OCI-LY3 (cell line): Measurements from ENCODE around the gene ZER1.

ENCODE experiments used
- EZH2phosphoT487 ChIP-seq: fragments of 200-600 bp; shearing (Covaris generic); IDR thresholded peaks from 2 replicates; pipeline ENCODE4 v1.6.1; 2018; ENCODE audit warnings: antibody characterized with exemption, mixed run types, low read depth
- TF ChIP-seq, protein P1 (sequence below): fragments of 200-600, 300-600 bp; sonication (generic); IDR thresholded peaks from 2 replicates; pipeline ENCODE4 v1.5.1; 2014; ENCODE audit warnings: antibody characterized with exemption, low read length, low read depth

DNA sequence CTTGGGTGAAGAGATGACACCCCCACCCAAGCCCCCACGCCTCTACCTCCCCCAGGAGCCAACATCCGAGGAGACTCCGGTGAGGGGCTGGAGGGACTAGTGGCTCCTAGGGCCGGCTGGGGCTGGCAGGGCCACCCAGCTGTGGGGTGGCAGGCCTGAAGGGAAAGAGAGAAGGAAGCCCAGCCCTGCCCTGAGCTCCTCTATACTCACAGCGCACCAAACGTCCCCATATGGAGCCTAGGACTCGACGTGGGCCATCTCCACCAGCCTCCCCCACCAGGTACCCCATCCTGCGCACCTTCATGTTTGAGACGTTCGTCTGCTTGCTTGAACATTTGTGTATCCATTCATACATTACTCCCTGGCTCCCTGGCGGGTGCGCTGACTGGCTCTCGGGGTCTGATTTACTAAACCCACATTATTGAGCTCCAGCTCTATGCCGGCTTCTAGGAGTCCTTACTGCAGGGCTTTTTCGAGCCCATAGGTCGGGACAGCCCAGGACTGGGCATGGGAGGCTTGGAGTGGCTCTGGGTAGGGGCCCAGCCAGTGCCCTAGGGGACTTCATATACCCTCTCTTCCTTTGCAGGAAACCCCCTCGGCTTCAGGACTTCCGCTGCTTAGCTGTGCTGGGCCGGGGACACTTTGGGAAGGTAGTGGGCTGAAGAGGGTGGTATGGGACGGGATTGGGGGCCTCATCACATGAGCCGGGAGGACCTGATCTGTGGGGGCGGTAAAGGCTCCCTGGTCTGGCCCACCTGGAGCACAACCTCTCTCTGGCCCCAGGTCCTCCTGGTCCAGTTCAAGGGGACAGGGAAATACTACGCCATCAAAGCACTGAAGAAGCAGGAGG, 56.9 kb downstream of the ZER1 start:
- TF ChIP-seq, protein P1, sequence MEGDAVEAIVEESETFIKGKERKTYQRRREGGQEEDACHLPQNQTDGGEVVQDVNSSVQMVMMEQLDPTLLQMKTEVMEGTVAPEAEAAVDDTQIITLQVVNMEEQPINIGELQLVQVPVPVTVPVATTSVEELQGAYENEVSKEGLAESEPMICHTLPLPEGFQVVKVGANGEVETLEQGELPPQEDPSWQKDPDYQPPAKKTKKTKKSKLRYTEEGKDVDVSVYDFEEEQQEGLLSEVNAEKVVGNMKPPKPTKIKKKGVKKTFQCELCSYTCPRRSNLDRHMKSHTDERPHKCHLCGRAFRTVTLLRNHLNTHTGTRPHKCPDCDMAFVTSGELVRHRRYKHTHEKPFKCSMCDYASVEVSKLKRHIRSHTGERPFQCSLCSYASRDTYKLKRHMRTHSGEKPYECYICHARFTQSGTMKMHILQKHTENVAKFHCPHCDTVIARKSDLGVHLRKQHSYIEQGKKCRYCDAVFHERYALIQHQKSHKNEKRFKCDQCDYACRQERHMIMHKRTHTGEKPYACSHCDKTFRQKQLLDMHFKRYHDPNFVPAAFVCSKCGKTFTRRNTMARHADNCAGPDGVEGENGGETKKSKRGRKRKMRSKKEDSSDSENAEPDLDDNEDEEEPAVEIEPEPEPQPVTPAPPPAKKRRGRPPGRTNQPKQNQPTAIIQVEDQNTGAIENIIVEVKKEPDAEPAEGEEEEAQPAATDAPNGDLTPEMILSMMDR: no peak
- no peak for TF ChIP-seq EZH2phosphoT487
